ENCODE measurements around the gene GLT6D1.

The GLT6D1 gene

GRCh38 chr9:135661816-135662560, 22.6 kb upstream of the GLT6D1 start:
- H3K4me3 ChIP-seq (ENCODE audit: low read depth, low read length), result no peak overlapping the region
- TF ChIP-seq CTCF (IDR thresholded peaks at IDR 0.05; ENCODE audit: control insufficient read depth, extremely low read depth, insufficient read depth), result no peak
- no peak for DNase-seq (ENCODE audit: low read depth)

GRCh38 chr9:135660407-135660806, 21.1 kb upstream of the GLT6D1 start:
- no peak overlapping the region for H3K4me3 ChIP-seq (ENCODE audit: low read depth, low read length)
- DNase-seq (ENCODE audit: low read depth), result no peak
- no peak for TF ChIP-seq CTCF (IDR thresholded peaks at IDR 0.05; ENCODE audit: control insufficient read depth, extremely low read depth, insufficient read depth)

GRCh38 chr9:135659252-135659651, 19.9 kb upstream of the GLT6D1 start:
- DNase-seq (ENCODE audit: low read depth), result no peak
- no peak for TF ChIP-seq CTCF (IDR thresholded peaks at IDR 0.05; ENCODE audit: control insufficient read depth, extremely low read depth, insufficient read depth)
- no peak overlapping the region for H3K4me3 ChIP-seq (ENCODE audit: low read depth, low read length)

GRCh38 chr9:135657416-135657815, 18.1 kb upstream of the GLT6D1 start:
- no peak for TF ChIP-seq CTCF (IDR thresholded peaks at IDR 0.05; ENCODE audit: control insufficient read depth, extremely low read depth, insufficient read depth)
- no peak for DNase-seq (ENCODE audit: low read depth)

GRCh38 chr9:135655317-135655716, 16.0 kb upstream of the GLT6D1 start:
- no peak overlapping the region for H3K4me3 ChIP-seq (ENCODE audit: low read depth, low read length)
- DNase-seq (ENCODE audit: low read depth), result no peak
- TF ChIP-seq CTCF (IDR thresholded peaks at IDR 0.05; ENCODE audit: control insufficient read depth, extremely low read depth, insufficient read depth), result no peak

More at GRCh38 chr9:135657416-135657815, 18.1 kb upstream of the GLT6D1 start:
- H3K4me3 ChIP-seq (ENCODE audit: low read depth, low read length), result no peak overlapping the region

- no peak for TF ChIP-seq CTCF (IDR thresholded peaks at IDR 0.05; ENCODE audit: control insufficient read depth, extremely low read depth, insufficient read depth)
- no peak overlapping the region for H3K4me3 ChIP-seq (ENCODE audit: low read depth, low read length)
- no peak for DNase-seq (ENCODE audit: low read depth)
Measured at GRCh38 chr9:135650408-135650807, 11.1 kb upstream of the GLT6D1 start.

- no peak for TF ChIP-seq CTCF (IDR thresholded peaks at IDR 0.05; ENCODE audit: control insufficient read depth, extremely low read depth, insufficient read depth)
- DNase-seq (ENCODE audit: low read depth), result no peak
- no peak overlapping the region for H3K4me3 ChIP-seq (ENCODE audit: low read depth, low read length)
Measured at GRCh38 chr9:135649508-135649907, 10.2 kb upstream of the GLT6D1 start.
